Gastroesophageal sphincter (tissue), 4 donors: ENCODE measurements around the gene VEGFB. TPM values are rescaled to one million over a fixed set of nuclear protein-coding genes. Genes with fewer than 3 reads are reported as not detected.
A peak's percentile ranks its signal among the peaks of the same experiment; 100 is the strongest.

ENCODE experiments used
- ATAC-seq: fragments of 150-250 bp; one replicate; pipeline ENCODE4 v1.9.1; 2016; ENCODE audit warnings: mild to moderate bottlenecking, moderate library complexity
- H3K27ac ChIP-seq, 4 donors: fragments of 200-600 bp; sonication (generic) in 3 of 4; 1 replicate in 3 of 4; 2 replicates in 1 of 4; pipeline ENCODE4 v1.5.1; 2016 to 2019
- H3K27me3 ChIP-seq: fragments of 200-600 bp; sonication (generic); one replicate; pipeline ENCODE4 v1.5.1; 2019
- H3K36me3 ChIP-seq, 2 donors: fragments of 200-600 bp; sonication (generic); one replicate each; pipeline ENCODE4 v1.5.1; 2019; ENCODE audit warnings: control low read depth in 1 of 2
- H3K4me1 ChIP-seq, 3 donors: fragments of 200-600 bp; sonication (generic); 1 replicate in 2 of 3; 2 replicates in 1 of 3; pipeline ENCODE4 v1.5.1; 2016 to 2019; ENCODE audit warnings: control low read depth in 2 of 3
- H3K4me3 ChIP-seq, 2 donors: fragments of 200-600 bp; sonication (generic); one replicate each; pipeline ENCODE4 v1.5.1; 2019; ENCODE audit warnings: mild to moderate bottlenecking in 1 of 2, moderate library complexity in 1 of 2
- H3K9me3 ChIP-seq, 3 donors: fragments of 200-600 bp; sonication (generic); one replicate each; pipeline ENCODE4 v1.5.1; 2017 to 2019; ENCODE audit warnings: control low read depth in 2 of 3
- EP300 ChIP-seq: sonication (generic); formaldehyde crosslinking; IDR thresholded peaks from one replicate; pipeline ENCODE4 v1.6.1; 2017; ENCODE audit warnings: antibody characterized with exemption, mild to moderate bottlenecking
- POLR2A ChIP-seq, 2 donors: fragments of 450-650 bp; IDR thresholded peaks; one replicate each; pipeline ENCODE4 v1.6.1; 2017; ENCODE audit warnings: antibody characterized with exemption in 2 of 2, mild to moderate bottlenecking in 2 of 2, moderate library complexity in 1 of 2
- POLR2AphosphoS5 ChIP-seq: sonication (generic); formaldehyde crosslinking; IDR thresholded peaks from one replicate; pipeline ENCODE4 v1.6.1; 2017; ENCODE audit warnings: antibody characterized with exemption
- WGBS, 2 donors: methylation state at CpG; one replicate each; pipeline ENCODE4 v1.1.5; 2018; ENCODE audit warnings: low coverage in 1 of 2; 5-methylcytosine and 5-hydroxymethylcytosine counted together
- total RNA-seq, 4 donors: library from RNA; depleted of rRNA; stranded (reverse); fragments of >200 nt; gene quantifications; one replicate each; pipeline ENCODE4 v1.1.0, GENCODE V29; 2016
- TF ChIP-seq, protein P1 (sequence below), 4 experiments: fragments of 200-600 bp in 2 of 4; fragments of 450-650 bp in 2 of 4; sonication (generic) in 1 of 4; IDR thresholded peaks; one replicate each; pipeline ENCODE4 v1.5.1; 2017 to 2019; ENCODE audit warnings: antibody characterized with exemption in 4 of 4, mild to moderate bottlenecking in 2 of 4, moderate library complexity in 2 of 4

VEGFB gene
- total RNA-seq, 4 donors from 2014 or later: 49.9 to 152 (median 88.6) TPM

DNA sequence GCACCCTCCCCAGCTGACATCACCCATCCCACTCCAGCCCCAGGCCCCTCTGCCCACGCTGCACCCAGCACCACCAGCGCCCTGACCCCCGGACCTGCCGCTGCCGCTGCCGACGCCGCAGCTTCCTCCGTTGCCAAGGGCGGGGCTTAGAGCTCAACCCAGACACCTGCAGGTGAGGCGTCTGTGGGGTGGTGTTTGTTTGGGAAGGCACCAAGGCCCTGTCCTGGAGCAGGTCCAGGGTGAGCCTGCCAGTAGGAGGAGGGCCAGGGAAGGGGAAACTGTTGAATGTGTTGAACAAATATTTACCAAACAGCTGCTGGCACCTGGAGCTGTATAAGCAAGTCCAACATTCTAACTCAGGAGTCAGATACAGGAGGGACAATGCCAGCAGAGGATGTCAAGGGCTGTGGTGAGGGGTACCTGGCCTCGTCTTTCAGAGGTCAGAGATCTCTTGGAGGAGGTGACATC is 3.1 kb downstream of the VEGFB start:
- Histone ChIP-seq H3K27ac (peak overlapping the region in 1 of 4 donors; percentile 95), H3K27me3 (no peaks in the 10 kb centered on the region), H3K4me1 (peaks cover 3 to 59% (median 26%) of the 10 kb centered on the region in 3 donors), H3K9me3 (no peaks in the 10 kb centered on the region), H3K4me3 (no peak overlapping the region), H3K36me3 (peaks cover 0 to 40% of the 10 kb centered on the region in 2 donors)
- 80 to 83% methylated on average over 1 of the region's 12 CpGs for WGBS, 2 donors
- TF ChIP-seq POLR2A (IDR thresholded peaks at IDR 0.05): no peak
- TF ChIP-seq, protein P1, sequence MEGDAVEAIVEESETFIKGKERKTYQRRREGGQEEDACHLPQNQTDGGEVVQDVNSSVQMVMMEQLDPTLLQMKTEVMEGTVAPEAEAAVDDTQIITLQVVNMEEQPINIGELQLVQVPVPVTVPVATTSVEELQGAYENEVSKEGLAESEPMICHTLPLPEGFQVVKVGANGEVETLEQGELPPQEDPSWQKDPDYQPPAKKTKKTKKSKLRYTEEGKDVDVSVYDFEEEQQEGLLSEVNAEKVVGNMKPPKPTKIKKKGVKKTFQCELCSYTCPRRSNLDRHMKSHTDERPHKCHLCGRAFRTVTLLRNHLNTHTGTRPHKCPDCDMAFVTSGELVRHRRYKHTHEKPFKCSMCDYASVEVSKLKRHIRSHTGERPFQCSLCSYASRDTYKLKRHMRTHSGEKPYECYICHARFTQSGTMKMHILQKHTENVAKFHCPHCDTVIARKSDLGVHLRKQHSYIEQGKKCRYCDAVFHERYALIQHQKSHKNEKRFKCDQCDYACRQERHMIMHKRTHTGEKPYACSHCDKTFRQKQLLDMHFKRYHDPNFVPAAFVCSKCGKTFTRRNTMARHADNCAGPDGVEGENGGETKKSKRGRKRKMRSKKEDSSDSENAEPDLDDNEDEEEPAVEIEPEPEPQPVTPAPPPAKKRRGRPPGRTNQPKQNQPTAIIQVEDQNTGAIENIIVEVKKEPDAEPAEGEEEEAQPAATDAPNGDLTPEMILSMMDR (IDR thresholded peaks at IDR 0.05): no peak
- no peak for TF ChIP-seq EP300
- TF ChIP-seq POLR2AphosphoS5: no peak
- no peak for ATAC-seq

DNA sequence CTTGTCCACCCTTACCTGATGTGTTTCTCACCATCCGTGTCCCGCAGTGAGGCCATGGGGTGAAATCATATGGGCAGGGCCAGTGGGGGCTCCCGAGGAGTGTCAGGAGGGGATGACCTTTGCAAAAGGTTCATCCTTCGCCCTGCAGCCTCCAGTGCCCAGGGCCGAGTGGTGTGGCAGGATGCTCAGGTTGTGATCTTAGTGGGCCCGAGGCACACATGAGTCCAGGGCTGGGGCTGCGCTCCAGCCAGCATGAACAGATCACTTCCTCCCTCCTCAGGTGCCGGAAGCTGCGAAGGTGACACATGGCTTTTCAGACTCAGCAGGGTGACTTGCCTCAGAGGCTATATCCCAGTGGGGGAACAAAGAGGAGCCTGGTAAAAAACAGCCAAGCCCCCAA is 3.7 kb downstream of the VEGFB start:
- H3K27me3 ChIP-seq: no peaks in the 10 kb centered on the region
- H3K27ac ChIP-seq: peak overlapping the region in 1 of 4 donors; percentile 95
- peaks cover 0 to 42% of the 10 kb centered on the region in 2 donors for H3K36me3 ChIP-seq
- peaks cover 3 to 59% (median 32%) of the 10 kb centered on the region in 3 donors for H3K4me1 ChIP-seq
- TF ChIP-seq POLR2A (IDR thresholded peaks at IDR 0.05) (no peak), POLR2AphosphoS5 (no peak), EP300 (no peak)
- TF ChIP-seq, protein P1 (IDR thresholded peaks at IDR 0.05): no peak
- no peak for ATAC-seq
- no CpG with 5 or more reads among the region's 9 CpGs for WGBS, 2 donors
- no peaks in the 10 kb centered on the region for H3K9me3 ChIP-seq
- no peak overlapping the region for H3K4me3 ChIP-seq

DNA sequence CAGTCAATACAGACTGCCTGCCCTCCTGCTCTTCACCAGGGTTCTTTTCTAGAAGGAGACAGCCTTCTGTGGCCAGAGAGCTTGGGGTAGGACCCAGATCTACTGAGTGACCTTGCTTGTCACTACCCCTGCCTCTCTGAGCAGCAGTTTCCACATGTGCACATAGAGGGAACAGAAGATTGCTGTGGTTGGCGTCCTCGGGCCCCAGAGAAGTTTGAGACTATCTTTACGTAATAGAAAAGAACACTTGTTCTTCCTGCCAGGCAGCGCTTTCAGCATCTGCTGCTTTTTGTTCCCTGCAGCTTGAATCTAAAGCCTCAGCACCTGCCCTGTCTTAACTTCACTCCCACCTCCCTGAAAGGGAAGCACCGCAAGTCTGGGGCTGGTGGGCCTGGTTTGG is 4.6 kb downstream of the VEGFB start:
- 74 to 84% methylated on average over 5 of the region's 5 CpGs for WGBS, 2 donors
- no peaks in the 10 kb centered on the region for H3K27me3 ChIP-seq
- H3K9me3 ChIP-seq: no peaks in the 10 kb centered on the region
- peaks cover 0 to 51% of the 10 kb centered on the region in 2 donors for H3K36me3 ChIP-seq
- H3K4me3 ChIP-seq: no peak overlapping the region
- TF ChIP-seq, protein P1 (IDR thresholded peaks at IDR 0.05): no peak
- TF ChIP-seq POLR2A (IDR thresholded peaks at IDR 0.05) (no peak), EP300 (no peak), POLR2AphosphoS5 (no peak)
- peaks cover 3 to 54% (median 33%) of the 10 kb centered on the region in 3 donors for H3K4me1 ChIP-seq
- no peak for ATAC-seq
- peak overlapping the region in 2 of 4 donors; percentile 95 to 99 for H3K27ac ChIP-seq

DNA sequence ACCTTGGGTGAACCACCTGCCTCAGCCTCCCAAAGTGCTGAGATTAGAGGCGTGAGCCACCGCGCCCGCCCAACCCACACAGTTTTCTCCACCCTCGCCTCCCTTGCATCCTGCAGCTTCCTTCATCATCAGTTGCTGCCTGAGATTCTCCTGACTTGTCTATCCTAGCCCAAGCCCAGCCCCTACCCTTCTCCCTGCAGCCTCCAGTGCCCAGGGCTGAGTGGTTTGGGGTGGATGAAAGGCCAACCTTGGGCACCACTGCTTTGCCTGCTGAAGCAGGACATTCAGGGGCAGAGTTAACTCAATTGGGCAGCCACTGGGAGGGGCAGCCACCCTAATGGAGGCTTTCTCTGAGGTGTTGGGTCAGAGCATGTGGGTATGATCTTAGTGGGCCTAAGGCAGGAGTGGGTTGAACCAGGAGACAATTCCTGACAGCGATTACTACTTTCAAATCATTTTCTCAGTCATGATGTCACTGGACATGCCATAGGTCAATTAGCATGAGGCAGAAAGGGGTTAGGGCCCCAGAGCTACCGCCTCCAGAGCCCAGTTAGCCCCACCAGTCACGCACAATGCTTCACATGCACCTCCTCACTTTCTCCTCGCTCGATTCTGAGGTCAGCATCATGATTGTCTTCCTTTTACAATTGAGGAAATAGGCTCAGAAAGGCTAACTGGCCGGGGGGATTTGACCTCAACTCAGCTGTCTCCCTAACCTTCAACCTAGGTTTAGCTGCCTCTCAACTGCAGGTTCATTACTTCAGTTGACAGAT is 5.5 kb downstream of the VEGFB start:
- Histone ChIP-seq H3K4me1 (peaks cover 3 to 55% (median 35%) of the 10 kb centered on the region in 3 donors), H3K27ac (peak overlapping the region; percentile 89 to 100 (median 97)), H3K9me3 (no peaks in the 10 kb centered on the region), H3K4me3 (peak overlapping the region; percentile 34 to 95), H3K27me3 (no peaks in the 10 kb centered on the region), H3K36me3 (peaks cover 0 to 55% of the 10 kb centered on the region in 2 donors)
- ATAC-seq: no peak
- TF ChIP-seq POLR2AphosphoS5 (no peak), POLR2A (IDR thresholded peaks at IDR 0.05) (no peak), EP300 (no peak)
- TF ChIP-seq, protein P1 (IDR thresholded peaks at IDR 0.05): no peak
- WGBS, 2 donors: 91% methylated on average over 4 of the region's 11 CpGs; no CpG with 5 or more reads in 1 of the 2 donors
